ENCODE measurements around the gene GZMM.
A peak's percentile ranks its signal among the peaks of the same experiment; 100 is the strongest.

Gene GZMM

DNA sequence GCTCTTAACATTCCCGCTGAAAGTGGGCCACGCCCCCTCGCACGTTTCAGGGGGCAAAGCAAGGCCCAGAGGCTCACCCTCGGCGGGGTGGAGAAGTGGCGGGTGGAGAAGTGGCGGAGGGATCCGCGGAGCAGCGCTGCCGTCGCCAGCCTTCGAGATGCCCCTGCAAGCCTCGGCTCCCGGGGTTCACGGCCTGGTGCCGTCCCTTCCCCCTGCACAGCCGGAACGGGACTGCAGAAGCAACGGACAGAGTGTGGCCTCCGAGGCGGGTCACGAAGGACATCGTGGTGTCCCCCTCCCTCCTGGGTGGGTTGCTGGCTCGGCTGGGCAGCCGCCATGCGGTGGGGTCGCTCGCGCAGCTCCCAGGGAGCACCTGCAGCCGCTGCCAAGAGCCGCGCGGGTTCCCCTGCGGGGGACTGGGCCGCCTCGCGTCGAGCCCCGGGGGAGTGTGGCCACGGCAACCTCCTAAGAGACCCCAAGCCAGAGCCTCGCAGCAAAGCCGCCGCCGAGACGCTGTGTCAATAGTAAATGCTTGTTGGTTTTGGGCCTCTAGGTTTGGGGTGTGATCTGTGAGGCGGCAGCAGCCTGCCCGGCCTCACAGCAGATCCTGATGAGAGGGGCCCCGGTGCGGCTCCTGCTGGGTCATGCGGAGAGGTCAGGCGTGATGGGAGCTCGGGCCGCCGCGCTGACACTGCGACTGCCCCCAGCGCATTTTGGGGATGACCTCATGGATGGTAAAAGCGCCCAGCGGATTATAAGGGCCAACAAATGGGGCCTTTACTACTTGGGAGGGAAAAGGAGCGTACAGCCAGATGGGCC lies 31.1 kb upstream of the GZMM start:
- no peak for DNase-seq

DNA sequence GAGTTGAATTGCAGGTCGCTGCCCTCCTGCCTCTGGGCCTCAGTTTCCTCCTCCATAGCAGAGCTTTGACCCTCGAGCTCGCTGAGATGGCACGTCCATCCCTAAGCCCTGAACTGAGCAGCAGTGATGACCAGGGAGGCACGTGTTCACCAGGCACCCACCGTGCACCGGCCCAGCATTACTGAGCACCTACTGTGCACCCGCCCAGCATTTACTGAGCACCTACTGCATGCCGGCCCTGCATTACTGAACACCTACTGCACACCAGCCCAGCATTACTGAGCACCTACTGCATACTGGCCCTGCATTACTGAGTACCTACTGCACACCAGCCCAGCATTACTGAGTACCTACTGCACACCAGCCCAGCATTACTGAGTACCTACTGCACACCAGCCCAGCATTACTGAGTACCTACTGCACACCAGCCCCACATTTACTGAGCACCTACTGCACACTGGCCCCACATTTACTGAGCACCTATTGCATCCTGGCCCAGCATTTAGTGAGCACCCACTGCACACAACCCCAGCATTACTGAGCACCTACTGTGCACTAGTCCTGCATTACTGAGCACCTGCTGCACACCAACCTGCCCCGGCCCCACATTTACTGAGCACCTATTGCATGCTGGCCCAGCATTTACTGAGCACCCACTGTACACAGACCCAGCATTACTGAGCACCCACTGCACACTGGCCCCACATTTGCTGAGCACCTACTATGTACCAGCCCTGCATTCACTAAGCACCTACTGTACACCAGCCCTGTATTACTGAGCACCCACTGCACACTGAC lies 30.3 kb upstream of the GZMM start:
- DNase-seq: no peak

DNA sequence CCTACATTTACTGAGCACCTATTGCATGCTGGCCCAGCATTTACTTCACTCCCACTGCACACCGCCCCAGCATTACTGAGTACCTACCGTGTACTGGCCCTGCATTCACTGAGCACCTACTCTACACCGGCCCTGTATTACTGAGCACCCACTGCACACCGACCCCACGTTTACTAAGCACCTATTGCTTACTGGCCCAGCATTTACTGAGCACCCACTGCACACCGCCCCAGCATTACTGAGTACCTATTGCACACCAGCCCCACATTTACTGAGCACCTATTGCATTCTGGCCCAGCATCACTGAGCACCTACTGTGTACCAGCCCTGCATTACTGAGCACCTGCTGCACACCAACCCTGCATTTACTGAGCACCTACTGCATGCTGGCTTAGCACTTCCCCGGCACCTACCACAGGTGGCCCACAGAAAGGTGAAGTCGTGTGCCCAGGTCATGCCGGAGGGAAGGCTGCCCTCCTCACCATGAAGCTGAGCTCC lies 29.6 kb upstream of the GZMM start:
- DNase-seq: no peak

DNA sequence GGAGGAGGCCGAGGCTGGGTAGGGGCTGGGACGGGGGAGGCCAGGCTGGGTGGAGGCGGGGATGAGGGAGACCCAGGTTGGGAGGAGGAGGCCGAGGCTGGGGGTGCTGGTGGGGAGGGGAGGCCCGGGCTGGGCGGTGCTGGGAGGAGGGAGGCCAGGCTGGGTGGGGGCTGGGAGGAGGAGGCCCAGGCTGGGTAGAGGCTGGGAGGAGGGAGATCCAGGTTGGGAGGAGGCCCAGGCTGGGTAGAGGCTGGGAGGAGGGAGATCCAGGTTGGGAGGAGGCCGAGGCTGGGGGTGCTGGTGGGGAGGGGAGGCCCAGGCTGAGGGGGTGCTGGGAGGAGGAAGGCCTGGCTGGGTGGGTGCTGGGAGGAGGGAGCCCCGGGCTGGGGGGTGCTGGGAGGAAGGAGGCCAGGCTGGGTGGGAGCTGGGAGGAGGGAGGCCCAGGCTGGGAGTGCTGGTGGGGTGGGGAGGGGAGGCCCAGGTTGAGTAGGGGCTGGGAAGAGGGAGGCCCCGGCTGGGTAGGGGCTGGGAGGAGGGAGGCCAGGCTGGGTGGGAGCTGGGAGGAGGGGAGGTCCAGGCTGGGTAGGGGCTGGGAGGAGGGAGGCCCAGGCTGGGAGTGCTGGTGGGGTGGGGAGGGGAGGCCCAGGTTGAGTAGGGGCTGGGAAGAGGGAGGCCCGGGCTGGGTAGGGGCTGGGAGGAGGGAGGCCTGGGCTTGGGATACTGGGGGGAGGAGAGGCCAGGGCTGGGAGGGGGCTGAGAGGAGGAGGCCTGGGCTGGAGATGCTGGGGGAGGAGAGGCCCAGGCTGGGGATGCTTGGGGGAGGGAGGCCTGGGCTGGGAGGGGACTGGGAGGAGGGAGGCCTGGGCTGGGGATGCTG lies 25.9 kb upstream of the GZMM start:
- no peak for DNase-seq

DNA sequence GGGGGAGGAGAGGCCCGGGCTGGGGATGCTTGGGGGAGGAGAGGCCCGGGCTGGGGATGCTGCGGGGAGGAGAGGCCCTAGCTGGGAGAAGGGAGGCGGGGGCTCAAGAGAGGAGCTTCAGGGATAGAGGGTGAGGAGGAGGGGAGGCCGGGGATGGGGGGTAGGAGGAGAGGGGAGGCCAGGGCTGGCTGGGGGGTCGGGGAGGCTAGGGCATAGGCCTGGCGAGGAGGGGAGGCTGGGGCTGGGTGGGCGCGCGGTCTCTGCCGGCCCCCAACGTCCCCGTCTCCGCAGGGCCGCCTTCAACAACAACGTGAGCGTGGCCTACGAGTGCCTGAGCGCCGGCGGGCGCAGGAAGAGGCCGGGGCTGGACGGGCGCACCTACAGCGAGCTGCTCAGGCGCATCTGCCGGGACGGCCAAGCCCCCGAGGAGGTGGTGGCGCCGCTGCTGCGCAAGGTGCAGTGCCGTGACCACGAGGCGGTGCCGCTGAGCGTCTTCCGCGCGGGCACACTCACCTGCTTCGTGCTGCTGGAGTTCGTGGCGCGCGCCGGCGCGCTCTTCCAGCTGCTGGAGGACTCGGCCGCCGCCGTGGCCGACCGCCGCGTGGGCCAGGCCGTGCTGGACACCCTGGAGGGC lies 25.1 kb upstream of the GZMM start:
- peak; percentile 69 for DNase-seq

DNA sequence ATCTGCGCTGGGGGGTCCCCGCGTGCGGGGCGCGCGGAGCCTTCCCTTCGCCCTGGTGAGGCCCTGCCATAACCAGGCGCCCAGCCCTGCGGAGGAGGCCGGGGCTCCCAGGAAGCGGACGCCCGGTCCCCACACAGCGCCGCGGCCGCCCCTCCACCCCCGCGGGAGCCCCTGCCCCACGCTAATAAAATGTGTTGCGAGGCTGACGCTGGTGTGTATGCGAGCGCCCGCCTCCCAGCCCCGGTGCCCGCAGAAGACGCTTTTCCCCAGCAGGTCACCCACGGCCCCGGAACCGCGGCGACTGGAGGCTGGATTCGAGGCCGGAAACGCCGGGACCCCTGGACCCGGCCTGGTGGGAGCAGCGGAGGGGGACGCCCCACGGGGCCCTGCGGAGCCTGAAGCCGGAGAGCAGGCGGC lies 24.4 kb upstream of the GZMM start:
- no peak for DNase-seq

DNA sequence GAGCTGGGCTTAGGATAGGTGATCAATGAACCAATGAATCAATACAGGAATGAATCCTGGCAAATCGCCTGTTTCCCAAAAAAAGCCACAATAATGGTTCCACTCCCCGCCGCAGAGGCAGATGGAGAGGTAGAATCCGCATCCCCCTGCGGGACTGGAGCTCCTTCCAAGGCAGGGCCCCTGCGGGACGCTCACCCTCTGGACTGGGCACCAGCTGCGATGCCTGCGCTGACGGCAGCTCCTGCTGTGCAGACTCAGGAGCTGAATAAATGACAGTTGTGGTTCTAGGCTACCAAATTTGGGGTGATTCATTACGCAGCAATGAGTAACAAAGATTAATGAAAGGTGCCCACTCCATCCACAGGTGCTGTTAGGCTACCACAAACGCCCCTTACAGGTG lies 21.1 kb upstream of the GZMM start:
- no peak for DNase-seq

DNA sequence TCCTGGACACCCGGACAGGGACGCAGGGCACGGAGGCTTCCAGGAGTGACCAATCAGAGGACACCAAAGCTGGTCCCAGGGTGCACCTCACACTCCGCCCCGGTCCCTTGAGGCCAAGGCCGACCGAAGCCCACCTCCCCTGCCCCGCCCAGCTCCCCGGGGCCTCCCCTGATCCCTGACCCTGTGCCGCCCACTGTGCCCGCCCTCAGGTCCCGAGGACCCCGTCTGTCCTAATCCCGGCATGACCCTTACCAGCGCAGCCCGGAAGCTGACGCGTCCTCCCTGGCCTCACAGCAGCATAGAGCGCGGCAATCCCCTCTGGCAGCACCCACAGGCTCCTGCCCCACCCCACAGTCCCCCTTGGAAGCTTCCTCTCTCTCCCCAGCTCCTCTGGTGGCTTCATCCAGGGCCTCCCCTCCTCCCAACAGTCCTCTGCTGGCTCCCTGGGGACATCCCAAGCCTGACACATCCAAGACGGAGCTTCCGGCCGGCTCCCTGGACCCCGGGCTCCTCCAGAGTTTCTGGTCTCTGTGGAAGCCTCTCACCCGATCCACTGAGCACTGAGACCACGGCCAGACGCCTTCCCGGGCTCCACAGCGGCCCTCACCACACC lies 19.7 kb upstream of the GZMM start:
- DNase-seq: no peak

DNA sequence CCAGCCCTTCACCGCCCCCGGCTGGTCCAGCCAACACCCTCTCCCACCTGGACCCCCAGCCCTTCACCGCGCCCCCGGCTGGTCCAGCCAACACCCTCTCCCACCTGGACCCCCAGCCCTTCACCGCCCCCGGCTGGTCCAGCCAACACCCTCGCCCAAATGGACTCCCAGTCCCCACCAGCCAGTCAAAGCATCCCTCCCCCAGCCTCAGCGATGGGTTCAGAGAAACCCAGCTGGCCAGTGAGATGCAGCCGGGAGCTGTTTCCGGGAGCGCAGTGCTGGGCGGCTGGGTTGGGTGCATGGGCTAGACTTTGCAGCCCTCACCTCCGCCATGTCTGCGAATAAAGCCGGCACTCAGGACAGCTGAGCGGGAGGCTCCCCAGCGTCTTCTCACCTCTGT lies 18.8 kb upstream of the GZMM start:
- DNase-seq: no peak

DNA sequence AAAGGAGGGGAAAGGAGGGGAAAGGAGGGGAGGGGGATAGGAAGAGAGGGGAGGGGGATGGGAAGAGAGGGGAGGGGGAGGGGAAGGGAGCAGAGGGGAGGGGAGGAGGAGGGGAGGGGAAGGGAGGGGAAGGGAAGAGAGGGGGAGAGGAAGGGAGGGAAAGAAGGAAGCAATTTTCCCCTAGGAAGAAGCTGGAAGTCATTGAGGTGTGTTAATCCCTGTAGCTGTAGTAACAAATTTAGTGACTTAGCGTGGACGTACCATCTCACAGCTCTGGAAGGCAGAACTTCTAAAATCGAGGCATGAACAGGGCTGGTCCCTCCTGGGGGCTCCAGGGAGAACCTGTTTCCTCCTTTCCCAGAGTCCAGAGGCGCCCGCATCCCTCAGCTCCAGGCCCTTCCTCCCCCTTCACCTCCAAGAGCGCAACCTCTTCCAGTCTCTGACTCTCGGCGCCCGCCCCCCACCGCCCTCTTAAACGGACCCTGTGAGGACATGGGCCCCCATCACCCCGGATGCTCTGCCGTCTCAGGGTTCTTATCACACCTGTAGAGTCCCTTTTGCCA lies 17.9 kb upstream of the GZMM start:
- no peak for DNase-seq

DNA sequence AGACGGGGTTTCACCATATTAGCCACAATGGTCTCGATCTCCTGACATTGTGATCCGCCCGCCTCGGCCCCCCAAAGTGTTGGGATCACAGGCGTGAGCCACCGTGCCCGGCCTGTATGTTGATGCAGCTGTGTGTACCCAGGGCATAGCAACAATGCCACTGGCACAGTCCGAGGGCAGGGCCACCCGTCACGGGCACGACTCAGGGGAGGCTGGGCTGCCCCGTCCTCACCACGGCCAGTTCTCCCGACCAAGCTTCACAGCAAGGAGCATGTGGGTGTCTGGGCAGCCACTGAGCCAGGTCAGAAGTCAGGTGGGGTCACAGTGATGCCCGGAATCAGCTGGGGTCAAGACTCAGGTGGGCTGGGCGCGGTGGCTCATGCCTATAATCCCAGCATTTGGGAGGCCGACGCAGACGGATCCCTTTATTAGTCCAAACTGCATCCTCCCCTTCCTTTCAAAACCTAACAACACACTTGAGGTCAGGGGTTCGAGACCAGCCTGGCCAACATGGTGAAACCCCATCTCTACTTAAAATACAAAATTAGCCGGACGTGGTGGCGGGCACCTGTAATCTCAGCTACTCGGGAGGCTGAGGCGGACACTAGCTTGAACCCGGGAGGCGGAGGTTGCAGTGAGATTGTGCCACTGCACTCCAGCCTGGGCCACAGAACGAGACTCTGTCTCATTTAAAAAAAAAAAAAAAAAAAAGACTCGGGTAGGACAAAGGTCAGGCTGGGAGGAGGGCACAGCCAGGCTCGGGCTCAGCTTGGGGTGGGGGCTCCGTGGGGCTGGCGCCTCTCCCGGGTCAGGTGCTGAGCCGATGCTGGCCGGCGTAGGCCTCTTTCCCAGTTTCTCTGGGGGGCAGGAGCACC lies 13.5 kb upstream of the GZMM start:
- DNase-seq: no peak

DNA sequence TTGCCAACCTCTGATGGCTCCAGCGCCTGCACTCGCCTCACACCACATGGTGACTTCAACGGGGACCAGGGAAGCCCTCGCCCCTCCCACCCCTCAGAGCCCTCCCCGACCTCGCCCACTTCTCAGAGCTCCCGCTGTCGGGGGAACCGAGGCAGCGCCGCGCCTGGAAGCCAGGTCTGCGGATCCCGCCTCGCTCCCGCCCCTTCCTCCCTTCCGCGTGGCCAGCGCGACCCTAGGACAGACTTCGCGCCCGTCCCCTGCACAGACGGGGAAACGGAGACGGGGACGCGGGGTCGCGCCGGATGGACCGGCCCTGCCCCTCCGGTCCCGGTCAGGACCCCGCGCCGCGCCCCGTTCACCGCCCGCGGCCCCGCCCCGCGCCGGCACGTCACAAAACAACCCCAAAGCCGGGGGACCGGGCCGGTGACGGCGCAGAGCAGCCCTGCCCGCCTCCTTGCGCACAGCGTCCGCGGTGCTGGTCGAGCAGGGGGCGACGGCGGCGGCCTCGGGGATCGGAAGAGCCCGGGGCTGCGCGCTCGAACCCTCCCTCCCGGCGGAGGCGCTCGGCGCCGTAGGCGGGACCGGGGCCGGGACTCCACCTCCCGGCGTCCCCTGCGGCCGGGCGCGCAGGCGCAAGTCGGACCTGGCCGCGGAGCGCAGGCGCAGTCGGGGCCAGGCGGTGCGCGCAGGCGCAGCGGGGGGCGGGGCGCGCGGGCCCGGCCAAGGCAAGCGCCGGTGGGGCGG lies 12.7 kb upstream of the GZMM start:
- peak; percentile 91 for DNase-seq

DNA sequence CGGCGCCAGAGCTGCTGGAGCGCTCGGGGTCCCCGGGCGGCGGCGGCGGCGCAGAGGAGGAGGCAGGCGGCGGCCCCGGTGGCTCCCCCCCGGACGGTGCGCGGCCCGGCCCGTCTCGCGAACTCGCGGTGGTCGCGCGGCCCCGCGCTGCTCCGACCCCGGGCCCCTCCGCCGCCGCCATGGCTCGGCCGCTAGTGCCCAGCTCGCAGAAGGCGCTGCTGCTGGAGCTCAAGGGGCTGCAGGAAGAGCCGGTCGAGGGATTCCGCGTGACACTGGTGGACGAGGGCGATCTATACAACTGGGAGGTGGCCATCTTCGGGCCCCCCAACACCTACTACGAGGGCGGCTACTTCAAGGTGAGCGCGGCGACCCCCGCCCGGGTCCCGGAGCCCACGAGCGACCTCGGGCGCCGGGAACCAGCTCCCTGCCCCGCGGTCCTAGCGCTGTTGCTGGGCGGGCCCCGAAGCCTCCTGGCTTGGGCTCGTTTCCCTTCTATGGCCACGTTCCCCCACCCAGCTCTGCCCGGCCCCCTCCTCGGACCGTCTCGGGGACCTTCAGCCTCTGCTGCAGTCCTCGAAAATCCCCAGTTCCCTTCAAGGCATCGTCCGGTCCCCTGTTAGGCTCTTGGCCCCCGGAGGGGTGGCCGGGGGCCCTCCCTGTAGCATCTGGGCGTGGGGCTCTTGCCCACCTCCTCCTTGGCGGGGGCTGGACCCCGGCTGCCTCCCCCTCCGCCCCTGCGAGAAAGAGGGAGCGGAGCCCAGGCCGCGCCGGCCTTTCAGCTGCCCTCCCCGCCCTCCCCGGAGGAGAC lies 11.9 kb upstream of the GZMM start, which contains the start of gene CDC34:
Gene CDC34 (plus strand): TSS at position 8 of the 808 bp plus-strand sequence. CDS start 172 bp downstream, at position 180.
- no peak for DNase-seq

DNA sequence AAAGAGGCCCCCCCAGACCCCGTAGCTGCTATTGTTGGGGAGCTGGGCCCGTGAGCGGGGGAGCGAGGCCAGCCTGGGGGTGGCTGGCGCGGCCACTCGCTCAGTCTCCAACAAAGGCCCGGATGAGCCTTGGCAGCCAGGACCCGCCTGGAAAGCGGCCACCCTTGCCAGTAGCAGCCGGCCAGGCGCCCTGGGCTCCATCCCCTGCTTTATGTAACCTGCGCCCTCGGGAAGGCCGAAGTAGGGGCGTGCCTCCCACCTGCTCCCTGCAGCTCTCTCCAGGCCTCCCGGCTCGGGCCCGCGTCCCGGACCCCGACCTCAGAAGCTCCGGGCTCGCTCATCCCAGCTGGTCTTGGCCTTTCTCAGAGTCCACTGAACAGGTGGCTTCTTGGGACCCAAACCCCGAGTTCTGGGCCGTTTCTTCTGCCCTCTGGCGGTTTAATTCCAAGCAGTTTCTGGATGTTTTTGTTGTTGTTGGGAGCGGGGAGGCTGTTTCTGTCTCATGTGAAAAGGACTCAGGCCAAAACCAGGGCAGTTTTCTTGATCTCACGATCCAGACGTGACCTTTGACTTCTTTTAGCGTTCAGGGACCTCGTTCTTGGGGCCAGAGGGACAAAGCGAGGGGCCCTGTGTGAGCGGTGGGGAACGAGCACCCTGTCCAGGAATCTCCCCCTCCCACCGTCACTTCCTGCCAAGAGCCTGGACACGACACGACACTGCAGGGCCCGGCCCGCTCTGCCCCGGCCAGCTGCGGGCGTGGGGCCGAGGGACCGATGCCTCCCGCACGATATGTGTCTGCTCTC lies 11.1 kb upstream of the GZMM start:
- peak; percentile 46 for DNase-seq

DNA sequence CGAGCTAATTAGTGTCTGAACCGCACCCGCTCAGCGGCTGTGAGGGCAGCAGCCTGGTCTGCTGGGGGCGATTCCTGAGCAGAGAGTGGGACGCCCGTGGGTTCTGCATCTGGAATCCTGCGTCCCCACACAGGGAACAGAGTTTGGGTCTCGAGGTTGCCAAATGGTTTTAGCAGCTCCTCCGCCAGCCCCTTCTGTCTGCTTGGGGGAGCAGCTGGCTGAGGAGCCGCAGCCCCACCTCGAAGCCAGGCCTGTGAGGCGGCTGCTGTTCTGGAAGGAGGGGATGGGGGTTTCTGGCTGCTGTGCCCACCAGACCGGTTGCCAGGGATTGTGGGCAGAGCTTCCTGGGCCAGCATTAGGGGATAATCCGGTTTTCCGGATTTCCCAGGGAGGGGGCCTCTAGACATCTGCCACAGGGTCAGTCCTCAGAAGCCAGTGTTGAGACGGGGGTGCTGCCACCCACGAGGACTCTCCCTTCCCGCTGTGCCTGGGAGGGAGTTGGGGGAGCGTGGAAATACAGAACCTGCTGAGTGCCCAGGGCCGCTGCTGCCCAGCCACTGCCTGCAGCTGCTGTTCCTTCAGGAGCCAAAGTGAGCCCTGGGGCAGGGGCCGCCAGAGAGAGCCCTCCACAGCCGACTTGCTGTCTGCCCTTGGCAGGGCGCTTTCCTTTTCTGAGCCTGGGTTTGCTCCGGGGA lies 10.3 kb upstream of the GZMM start:
- no peak for DNase-seq

DNA sequence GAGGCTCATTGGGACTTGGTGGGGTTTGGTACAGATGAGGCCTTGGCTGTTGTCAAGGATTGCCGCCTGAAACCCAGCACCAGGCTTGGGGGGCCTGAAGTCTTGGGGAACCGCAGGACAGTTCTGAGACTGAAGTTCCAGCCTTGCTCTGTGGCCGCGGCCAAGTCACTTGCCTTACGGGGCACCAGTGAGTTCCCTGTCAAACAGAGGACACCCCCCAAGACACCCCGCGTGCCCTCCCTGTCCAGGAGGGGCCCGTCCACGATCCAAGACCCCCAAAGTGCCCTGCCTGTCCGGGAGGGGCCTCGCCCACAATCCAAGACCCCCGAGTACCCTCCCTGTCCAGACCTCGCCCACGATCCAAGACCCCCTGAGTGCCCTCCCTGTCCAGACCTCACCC lies 9.8 kb upstream of the GZMM start:
- no peak for DNase-seq

All from stimulated activated CD4-positive, alpha-beta T cell treated with anti-CD3 and anti-CD28 coated beads, Interleukin-15, amount 100 ng/mL, for 24 hours (primary cell).